Glutamatergic neuron (in vitro differentiated cells): ENCODE measurements around the gene LRRC7. TPM values are rescaled to one million over a fixed set of nuclear protein-coding genes. Genes with fewer than 3 reads are reported as not detected.

ENCODE experiments used
- DNase-seq: peaks from one replicate; pipeline ENCODE4 v3.0.0; 2022
- H3K27ac Mint-ChIP-seq: one replicate; pipeline ENCODE4 v1.8.0; 2020; ENCODE audit warnings: mild to moderate bottlenecking, mixed read lengths, inconsistent platforms; ENCODE audit not compliant: unreplicated experiment
- H3K27me3 Mint-ChIP-seq: one replicate; pipeline ENCODE4 v1.8.0; 2020; ENCODE audit warnings: mild to moderate bottlenecking, moderate library complexity, mixed read lengths, inconsistent platforms; ENCODE audit not compliant: unreplicated experiment
- H3K36me3 Mint-ChIP-seq: one replicate; pipeline ENCODE4 v1.8.0; 2020; ENCODE audit warnings: mild to moderate bottlenecking, mixed read lengths, inconsistent platforms; ENCODE audit not compliant: unreplicated experiment
- H3K4me1 Mint-ChIP-seq: one replicate; pipeline ENCODE4 v1.8.0; 2020; ENCODE audit warnings: mild to moderate bottlenecking, low read depth, mixed read lengths, inconsistent platforms; ENCODE audit not compliant: unreplicated experiment
- H3K4me3 Mint-ChIP-seq: one replicate; pipeline ENCODE4 v1.8.0; 2020; ENCODE audit warnings: mild to moderate bottlenecking, mixed read lengths, inconsistent platforms; ENCODE audit not compliant: unreplicated experiment
- H3K9me3 Mint-ChIP-seq: one replicate; pipeline ENCODE4 v1.8.0; 2020; ENCODE audit warnings: mild to moderate bottlenecking, moderate library complexity, mixed read lengths, inconsistent platforms; ENCODE audit not compliant: unreplicated experiment
- total RNA-seq: library from RNA; stranded (reverse); fragmentation: NEBNext Ultra II Directional; extraction: Animal tissue kit (Norgen Biotek cat#: 25700); gene quantifications from one replicate; pipeline ENCODE4 v1.2.1, GENCODE V29; 2021; ENCODE audit not compliant: unreplicated experiment
- TF ChIP-seq, protein P1 (sequence below): fragments of 200-600 bp; sonication (generic); IDR thresholded peaks from one replicate; pipeline ENCODE4 v1.5.0; 2021; ENCODE audit not compliant: partially characterized antibody, unreplicated experiment

LRRC7 gene
- total RNA-seq, 1 donor from 2014 or later: 19.1 TPM

DNA sequence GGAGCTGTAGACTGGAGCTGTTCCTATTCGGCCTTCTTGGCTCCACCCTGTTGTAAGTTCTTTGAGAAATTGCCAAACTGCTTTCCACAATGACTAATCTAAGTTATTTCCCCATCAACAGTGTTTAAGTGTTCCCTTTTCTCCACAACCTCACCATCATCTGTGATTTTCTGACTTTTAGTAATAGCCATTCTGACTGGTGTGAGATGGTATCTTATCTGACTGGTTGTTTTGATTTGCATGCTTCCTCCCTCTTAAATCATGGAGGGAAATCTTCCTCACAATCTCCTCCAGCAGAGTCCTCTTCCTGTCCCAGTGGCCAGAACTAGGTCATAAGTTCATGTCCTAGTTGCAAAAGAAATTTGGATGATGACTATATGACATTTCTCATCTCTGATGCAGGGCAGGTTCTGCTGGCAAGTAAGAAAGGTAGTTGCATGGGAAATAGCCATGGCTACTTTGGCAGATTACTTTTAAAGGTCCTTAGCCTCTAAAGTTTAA lies 343.6 kb downstream of the LRRC7 start:
- no peak overlapping the region for H3K4me3 Mint-ChIP-seq
- H3K27ac Mint-ChIP-seq: no peak overlapping the region
- H3K4me1 Mint-ChIP-seq: no peaks in the 10 kb centered on the region
- peaks cover 7% of the 10 kb centered on the region for H3K36me3 Mint-ChIP-seq
- DNase-seq: no peak
- peaks cover 4% of the 10 kb centered on the region for H3K9me3 Mint-ChIP-seq
- no peaks in the 10 kb centered on the region for H3K27me3 Mint-ChIP-seq
- TF ChIP-seq, protein P1, sequence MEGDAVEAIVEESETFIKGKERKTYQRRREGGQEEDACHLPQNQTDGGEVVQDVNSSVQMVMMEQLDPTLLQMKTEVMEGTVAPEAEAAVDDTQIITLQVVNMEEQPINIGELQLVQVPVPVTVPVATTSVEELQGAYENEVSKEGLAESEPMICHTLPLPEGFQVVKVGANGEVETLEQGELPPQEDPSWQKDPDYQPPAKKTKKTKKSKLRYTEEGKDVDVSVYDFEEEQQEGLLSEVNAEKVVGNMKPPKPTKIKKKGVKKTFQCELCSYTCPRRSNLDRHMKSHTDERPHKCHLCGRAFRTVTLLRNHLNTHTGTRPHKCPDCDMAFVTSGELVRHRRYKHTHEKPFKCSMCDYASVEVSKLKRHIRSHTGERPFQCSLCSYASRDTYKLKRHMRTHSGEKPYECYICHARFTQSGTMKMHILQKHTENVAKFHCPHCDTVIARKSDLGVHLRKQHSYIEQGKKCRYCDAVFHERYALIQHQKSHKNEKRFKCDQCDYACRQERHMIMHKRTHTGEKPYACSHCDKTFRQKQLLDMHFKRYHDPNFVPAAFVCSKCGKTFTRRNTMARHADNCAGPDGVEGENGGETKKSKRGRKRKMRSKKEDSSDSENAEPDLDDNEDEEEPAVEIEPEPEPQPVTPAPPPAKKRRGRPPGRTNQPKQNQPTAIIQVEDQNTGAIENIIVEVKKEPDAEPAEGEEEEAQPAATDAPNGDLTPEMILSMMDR: no peak

DNA sequence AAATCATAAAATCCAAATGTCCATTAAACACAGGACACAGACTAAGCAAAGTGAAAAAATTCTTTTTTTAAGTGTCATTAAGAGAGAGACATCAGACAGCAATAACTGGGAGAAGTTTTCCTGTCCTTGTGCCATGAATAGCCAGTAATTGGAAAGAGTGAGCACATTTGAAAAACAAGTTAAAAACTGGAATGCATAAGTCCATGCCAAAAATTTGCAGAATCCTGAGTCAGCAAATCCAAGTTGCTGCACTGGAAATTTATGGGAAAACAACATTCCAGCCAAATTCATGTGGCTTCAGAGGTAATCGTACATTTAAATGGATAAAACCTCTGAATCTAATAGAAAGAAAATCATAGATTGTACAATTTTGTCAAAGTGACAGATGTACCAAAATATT lies 346.3 kb downstream of the LRRC7 start:
- Mint-ChIP-seq H3K27me3 (no peaks in the 10 kb centered on the region), H3K4me3 (no peak overlapping the region)
- no peak for DNase-seq

DNA sequence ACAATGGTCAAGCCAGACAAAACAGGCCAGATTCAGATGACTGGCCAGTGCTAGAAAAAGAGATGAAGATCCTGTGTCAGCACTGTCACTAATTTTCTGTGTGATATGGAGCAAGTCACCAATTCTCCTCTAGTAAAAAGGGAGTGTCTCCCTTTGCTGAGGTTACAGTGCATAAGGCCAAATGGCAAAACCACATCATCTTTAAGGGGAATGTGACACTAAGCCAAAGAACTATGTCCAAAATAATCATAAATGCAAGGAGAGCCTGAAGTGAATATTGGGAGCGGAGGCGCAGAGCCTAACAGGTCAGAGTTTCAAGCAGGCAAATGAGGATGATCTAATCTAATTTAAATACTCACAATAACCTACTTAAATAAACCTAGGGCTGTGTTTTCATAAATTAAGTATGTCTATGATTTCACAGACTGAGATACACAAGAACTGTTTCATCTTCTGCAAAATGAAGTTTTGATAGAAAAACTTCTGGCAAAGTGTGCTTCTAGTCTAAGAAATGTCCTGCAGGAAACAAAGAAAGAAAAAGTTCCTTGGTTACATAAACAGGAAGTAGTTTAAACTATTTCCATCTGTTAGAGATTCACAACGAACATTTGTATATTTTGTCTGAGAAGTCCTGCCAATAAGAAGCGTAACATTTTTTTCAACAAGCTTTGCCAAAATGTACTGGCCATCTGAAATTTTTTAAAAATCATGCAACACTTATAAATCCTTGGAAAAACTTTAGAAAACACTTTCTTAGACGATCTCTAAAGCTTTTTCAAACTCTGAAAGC lies 347.4 kb downstream of the LRRC7 start:
- no peaks in the 10 kb centered on the region for H3K4me1 Mint-ChIP-seq
- DNase-seq: no peak
- TF ChIP-seq, protein P1: no peak
- no peaks in the 10 kb centered on the region for H3K9me3 Mint-ChIP-seq
- H3K4me3 Mint-ChIP-seq: no peak overlapping the region
- H3K27ac Mint-ChIP-seq: no peak overlapping the region
- peaks cover 11% of the 10 kb centered on the region for H3K36me3 Mint-ChIP-seq
- H3K27me3 Mint-ChIP-seq: no peaks in the 10 kb centered on the region

More for the DNA sequence above, 346.3 kb downstream of the LRRC7 start:
- Mint-ChIP-seq H3K27ac (no peak overlapping the region), H3K4me1 (no peaks in the 10 kb centered on the region), H3K9me3 (peaks cover 4% of the 10 kb centered on the region), H3K36me3 (peaks cover 8% of the 10 kb centered on the region)
- TF ChIP-seq, protein P1: no peak

DNA sequence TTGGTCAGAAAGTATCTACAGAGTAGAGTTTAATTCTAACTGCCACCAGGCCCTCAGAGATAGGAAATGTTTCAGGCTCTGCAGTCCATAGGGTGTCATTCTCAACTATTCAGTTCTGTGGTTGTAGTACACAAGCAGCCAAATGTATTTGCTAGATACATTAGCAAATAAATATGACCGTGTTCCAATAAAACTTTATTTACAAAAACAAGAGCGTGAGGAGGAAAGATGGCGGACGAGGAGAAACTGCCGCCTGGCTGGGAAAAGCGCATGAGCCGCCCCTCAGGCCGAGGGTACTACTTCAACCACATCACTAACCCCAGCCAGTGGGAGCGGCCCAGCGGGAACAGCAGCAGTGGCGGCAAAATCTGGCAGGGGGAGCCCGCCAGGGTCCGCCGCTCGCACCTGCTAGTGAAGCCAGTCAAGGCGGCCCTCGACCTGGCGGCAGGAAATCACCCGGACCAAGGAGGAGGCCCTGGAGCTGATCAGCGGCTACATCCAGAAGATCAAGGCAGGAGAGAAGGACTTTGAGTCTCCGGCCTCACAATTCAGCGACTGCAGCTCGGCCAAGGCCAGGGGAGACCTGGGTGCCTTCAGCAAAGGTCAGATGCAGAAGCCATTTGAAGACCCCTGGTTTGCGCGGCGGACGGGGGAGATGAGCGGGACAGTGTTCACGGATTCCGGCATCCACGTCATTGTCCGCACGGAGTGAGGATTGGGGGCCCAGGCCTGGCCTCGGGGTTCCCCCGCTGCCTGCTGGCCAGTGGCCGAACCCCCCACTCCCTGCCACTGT lies 351.6 kb downstream of the LRRC7 start:
- H3K36me3 Mint-ChIP-seq: peaks cover 4% of the 10 kb centered on the region
- TF ChIP-seq, protein P1: no peak
- no peaks in the 10 kb centered on the region for H3K9me3 Mint-ChIP-seq
- H3K27me3 Mint-ChIP-seq: no peaks in the 10 kb centered on the region
- no peak overlapping the region for H3K4me3 Mint-ChIP-seq
- no peak overlapping the region for H3K27ac Mint-ChIP-seq
- no peak for DNase-seq
- no peaks in the 10 kb centered on the region for H3K4me1 Mint-ChIP-seq
